GM18517 (cell line): ENCODE results near the gene CR2.
"Not testable (repeated sequence)": the region's sequence is repeated elsewhere in the genome, so short reads cannot be mapped to it uniquely, and the experiment has no call there.

Experiments
- ATAC-seq: cut with Tn5 transposase; IDR thresholded peaks from one replicate; pipeline ENCODE4 v1.9.1; 2021; ENCODE audit warnings: mild to moderate bottlenecking, moderate library complexity; ENCODE audit not compliant: unreplicated experiment

Gene CR2

DNA sequence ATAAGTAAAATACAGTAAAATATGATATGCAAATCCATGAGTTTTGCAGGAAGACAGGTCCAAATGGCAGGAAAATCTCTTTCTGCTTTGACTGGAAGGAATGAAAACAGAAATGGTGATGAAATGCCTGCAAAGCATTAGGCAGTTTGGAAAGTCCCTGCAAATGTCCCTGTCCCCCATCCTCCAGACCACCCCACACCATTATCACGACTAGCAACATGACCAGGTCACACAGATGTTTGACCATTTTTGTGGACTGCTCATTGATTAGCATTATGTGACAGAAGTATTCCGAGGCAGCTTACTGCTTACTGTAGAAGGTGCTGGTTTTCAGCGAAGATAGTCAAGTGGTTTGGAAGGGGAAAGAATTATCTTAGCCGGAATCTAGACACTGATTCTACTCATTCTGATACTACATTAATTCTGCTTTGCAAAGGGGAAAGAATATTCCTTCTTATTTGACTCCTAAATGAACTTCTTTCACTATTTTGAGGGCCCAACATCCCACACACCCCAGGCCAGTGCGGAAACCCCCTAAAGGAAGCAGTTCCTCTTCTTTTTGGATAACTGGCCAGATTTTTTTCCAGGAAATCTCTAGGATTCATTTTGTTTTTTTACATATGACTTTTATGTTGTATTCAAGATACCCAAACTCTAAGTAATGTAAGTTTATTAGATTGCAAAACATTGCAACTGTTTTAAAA, 9.5 kb upstream of the CR2 start:
- ATAC-seq, result no peak

DNA sequence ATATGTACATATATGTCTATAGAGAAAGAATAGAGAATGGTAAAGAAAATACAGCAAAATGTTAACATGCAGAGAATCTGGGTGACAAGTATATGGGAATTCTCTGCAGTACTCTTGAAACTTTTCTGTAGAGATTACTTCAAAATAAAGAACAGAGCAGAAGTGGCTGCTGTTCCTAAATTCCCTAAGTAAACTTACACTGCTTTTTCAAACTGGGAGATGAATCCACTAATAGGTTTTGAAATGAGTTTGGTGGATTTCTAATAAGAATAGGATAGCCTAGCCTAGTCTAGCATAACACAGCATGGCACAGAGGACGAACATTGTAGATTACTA, 450 bp upstream of the CR2 start:
- ATAC-seq, result no peak

DNA sequence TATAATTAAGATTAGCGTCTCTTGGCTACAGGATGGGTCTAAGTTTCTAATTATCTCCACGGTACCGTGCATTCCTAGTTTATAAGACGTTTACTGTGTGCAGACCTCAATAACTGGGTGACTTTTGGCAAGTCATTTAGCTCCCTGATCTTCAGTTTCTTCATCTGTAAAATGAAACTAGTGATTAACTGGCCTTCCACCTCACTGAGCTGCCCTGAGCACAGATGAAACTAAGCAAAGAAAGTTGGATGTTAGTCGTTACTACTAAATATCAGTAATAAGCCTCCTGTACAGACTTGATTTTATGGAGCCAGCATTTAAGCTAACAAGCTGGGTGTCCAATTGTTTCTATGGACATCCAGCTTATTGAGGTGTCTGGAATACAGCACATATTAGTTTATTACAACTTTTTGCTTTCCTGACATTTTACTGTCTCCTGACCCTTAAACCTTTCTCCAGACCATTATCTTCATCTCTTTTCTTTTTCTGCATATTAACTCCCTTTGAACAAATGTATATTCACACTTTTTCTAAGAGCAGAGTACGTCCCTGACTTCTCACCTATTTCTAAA, 1.1 kb downstream of the CR2 start:
- no peak for ATAC-seq

DNA sequence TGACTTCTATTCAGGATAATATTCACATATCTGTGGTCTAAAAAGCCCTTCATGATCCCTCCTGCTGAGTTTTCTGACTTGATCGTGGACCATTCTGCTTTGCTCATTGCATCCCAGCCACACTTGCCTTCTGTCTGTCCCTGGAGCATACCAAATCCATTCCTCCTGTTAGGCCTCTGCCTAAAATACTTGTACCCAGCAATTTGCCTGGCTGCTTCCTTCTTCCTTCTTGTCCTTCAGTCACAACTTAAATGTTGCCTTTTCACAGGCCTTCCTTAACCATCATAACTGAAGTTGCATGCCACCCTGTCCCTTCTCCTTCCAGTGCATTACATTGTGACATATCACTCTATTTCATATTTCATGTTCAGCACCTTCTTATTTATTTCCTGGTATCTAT, 4.3 kb downstream of the CR2 start:
- ATAC-seq, result no peak

DNA sequence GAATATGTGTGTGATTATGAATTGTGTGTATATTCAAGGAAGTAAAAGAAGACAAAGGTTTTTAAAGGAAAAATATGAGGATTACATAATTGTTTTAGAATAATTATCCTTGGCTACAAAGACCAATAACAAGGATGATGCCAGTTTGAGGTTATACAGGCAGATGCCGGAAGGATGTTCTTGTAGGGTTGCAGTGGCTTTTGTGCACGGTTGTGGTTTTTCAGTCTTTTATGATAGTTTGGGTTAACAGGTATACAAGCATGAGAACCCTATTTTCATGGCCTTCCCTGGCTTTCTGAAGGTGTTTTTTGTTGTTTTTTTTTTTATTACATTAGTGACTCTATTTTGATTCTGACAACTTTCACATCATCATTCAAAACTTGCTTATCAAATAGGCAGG, 4.9 kb downstream of the CR2 start:
- ATAC-seq, result no peak

DNA sequence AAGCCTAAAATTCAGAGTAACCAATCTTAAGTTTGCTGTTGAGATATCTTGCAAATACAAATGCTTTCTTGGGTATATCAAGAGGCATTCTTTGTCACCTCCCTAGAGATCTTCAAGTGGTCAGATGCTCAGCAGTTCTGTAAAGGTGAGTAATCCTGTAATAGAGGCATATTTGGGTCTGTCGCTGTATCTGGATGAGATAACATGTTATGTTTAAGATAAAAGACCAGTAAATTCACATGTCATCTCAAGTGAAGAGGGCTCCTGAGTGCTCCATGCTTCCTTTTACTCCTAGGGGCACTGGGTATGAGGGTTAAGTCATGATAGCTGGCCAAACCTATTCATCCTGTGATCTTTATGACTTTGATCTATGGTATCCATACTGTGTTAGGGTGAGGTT, 7.5 kb downstream of the CR2 start:
- ATAC-seq, result no peak

DNA sequence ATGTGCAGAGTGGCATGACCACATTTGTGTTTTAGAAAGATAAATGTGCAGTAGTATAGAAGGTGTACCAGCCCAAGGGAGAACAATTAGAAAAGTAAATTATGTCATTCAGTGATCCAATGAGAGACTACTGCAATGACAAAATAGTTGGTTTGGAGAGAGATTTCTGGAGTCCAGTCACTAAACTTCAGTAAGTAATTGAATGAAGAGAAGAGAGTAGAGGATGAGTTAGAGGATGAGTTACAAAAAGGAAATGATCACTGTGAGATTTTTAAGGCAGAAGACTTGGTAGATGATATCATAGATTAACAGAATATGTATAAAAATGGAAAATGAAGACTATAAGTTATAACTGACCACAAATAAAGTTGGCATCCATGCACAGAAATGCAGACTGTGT, 8.4 kb downstream of the CR2 start:
- no peak for ATAC-seq

DNA sequence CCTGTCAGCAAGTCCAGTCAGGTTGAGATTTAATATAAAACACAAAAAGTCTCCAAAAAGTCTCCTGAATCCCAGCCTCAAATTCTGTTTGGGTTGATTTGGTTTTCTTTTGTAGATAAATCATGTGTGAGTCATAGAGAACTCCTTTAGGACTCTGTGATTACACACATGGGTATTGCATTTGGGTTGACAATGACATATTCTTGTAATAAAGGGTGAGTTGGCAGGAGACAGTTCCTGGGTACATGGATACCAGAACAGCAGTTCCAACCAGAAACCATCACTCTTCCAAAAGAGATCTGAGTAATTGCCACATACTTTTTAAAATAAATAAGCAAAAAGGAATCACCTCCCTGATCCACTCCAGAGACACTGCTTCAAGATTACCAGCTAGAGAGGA, 8.9 kb downstream of the CR2 start:
- no peak for ATAC-seq

DNA sequence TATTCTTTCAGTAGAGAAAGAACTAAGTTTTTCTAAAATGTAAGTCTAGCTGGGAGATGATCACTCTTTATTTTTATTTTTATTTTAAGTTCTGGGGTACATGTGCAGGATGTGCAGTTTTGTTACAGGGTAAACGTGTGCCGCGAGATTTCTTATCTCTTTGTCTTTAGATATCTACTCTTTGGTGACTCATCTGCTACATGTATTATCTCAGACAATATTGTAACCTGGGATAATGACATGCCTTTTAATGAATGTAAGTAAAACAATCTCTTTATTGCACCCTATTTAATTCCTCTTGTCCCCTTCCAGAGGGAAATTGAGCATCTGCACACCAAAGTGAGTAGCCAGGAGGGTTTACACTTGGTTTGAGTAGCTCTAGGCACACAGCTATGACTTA, 9.4 kb downstream of the CR2 start:
- ATAC-seq, result no peak

DNA sequence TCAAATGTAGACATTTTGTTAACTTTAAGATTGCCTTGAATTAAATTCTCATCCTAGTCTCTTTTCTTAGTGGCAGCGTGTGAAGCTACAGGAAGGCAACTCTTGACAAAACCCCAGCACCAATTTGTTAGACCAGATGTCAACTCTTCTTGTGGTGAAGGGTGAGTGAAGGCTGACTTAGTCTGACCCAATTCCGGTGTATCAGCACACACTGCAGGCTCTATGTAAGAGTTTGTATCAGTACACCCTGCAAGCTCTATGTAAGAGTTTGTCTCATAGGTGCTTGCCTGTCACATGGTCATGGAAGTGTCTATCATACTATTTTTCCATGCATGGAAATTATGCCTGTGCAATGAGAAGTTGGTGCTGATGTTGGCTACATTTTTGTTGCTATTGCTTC, 16.8 kb downstream of the CR2 start:
- no peak for ATAC-seq

DNA sequence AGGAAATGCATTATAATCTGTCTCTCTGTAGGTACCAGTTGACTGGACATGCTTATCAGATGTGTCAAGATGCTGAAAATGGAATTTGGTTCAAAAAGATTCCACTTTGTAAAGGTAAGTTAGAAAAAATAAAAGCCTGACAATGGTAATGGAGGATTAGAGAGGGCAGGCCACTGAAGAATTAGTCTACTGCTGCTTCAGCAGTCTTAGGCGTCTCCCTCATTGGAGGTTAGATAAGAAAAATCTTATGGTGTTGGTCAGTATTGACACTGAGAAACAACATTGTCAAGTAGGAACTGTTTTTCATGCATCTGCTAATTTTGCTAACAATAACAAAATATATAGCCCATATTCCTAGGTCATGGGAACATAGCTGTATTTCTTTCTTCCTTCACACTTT, 20.1 kb downstream of the CR2 start:
- no peak for ATAC-seq

DNA sequence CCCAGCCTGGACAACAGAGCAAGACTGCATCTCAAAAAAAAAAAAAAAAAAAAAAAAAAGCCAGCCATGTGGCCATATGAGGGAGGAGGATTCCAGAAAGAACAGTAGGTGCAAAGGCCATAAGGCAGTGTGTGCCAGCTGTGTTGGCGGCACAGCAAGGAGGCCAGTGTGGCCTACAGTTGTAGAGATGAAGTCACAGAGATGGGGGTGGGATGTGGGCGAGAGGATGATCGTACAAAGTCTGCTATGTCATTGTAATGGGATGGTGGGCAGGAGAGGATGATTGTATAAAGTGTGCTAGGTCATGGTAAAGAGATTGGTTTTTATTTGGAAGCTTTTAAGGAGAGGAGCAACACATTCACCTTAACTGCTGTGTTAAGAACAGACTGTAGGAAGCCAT, 32.1 kb downstream of the CR2 start:
- ATAC-seq, result no peak

DNA sequence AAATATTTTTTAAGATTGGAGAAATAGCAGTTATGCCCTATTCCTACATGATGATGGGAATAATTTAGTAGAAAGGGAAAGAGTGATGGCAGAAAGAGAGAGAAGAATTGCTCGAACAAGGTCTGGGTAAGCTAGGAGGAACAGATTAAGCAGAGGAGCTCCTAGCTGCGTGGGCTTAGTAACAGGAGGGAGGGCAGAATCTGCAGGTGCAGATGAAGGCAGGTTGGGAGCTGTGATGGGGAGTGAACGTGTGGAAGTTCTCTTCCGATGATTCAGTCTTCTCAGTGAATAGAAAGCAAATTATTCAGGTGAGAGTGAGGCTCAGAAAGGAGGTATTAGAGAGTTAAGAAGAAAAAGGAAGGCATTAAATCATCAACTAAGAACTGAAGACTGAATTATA, 33.5 kb downstream of the CR2 start:
- no peak for ATAC-seq

DNA sequence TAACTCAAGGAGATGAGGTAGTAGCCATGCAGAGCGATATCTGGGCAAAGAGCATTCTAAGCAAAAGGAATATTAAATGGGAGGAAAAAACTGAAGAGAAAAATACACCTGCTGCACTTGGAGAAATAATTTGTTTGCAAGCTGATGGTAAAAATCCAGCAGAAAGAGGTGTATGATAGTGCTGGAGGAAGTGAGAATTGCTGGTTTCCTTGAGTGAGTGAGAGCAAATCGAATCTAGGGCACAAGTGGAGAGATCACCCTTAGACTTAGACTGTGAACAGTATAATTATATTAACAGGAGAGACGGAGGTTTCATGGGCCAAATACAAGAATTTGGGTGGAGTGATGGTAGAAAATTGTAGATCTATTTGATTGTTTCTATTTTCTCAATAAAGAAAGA, 39.1 kb downstream of the CR2 start:
- no peak for ATAC-seq

DNA sequence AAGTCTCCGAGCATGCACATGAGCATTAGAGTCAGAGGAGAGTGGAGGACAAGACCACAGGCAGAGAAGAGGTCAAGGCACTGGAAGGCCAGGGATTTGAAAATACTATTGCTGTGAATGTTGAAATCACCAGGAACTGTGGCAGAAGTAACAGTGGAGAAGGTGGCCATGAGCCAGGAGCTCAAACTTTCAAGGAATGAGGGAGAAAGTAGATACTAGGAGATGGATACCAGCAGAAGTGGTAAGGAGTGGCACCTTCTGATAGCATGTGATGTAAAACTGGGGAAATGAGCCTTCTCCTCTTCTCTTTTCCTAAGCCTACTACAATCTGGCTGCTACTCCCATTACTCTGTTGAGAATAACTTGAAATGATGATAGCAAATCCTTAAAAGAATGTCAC, 40.0 kb downstream of the CR2 start:
- no peak for ATAC-seq

DNA sequence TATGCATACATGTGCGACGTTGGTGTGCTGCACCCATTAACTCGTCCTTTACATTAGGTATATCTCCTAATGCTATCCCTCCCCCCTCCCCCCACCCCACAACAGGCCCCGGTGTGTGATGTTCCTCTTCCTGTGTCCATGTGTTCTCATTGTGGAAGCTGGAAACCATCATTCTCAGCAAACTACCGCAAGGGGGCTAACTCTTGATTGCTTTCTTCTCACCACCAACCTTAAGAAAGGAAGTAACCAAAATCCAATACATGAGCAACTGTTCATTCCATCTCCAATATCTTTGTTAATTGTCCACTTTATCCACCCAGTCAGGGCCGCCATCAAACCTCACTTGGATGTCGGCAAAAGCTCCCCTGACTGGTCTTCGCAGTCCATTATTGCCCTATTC, 41.2 kb downstream of the CR2 start:
- ATAC-seq, result not testable (repeated sequence)

DNA sequence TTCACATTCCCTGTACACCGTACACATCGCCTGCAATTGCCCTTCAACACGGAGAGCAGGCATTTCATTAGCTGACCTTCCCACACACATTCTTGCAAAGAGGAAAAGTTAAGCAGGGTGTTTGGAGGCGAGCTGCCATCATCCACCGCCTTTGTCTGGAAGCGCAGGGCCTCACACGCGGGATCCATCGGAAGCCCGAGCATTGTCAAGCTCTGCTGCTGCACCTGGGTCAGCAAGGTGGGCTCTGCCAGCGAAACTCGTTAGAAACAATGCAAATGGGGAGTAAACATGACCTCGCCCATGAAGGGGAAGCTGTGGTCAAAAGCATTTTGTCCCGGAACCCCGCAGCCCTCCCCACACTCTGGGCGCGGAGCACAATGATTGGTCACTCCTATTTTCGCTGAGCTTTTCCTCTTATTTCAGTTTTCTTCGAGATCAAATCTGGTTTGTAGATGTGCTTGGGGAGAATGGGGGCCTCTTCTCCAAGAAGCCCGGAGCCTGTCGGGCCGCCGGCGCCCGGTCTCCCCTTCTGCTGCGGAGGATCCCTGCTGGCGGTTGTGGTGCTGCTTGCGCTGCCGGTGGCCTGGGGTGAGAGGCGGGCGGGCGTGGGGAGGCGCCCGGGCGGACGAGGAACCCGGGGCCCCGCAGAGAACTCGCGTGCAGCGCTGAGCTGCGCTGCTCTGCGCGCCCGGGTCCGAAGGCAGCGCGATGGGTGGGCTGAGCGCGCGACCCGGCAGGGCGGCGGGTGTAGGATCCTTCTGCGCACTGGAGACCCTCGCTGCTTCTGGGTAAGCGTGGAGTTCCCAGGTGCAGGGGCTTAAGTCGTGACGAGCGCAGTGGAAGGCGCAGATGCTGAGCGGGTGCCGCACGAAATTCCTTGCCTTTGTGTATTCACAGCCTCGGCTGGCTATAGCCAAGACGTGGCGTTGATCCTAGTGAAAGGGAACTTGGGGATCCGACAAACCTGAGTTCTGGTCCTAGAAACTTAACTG, 42.0 kb downstream of the CR2 start, which contains the start of gene CR1:
Gene CR1, plus strand, starts transcription at position 357 of the 992 bp plus-strand sequence. Its CDS starts 111 bp downstream, at position 468.
- no peak for ATAC-seq

DNA sequence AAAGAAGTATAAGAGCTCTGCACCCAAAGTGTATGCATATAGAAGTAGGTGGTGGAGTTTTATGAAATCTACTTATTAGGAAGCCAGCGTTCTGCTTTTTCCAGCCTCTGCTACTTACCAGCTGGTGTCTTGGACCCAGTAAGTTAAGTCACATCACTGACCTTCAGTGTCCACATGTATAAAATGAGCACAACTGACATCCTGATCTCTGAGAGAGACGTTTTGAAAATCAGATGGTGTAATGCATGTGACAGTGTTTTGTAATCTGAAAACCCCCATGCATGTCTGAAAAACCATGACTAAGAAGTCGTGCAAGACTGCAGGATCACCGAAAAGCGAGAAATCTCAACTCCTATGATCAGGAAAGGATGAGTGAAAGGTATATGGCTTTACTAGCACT, 43.8 kb downstream of the CR2 start:
- no peak for ATAC-seq

DNA sequence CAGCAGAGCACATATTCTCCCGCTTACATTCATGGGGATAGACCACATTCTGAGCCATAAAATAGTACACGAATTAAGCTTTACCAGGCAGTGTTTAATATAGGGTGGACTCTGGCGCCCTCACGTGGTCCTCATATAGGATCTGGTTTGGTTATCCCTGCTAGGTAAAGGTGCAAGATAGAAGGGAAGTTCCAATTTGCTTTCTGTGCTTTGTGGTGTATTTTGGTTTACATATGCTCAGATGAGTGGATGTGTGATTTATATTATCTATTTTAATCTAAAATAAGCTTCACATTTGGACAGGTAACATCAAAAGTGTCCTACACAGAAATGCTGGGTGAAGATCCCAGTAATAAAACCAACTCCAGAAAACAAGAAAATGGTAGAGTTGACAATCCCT, 45.4 kb downstream of the CR2 start:
- peak; percentile 47 for ATAC-seq

DNA sequence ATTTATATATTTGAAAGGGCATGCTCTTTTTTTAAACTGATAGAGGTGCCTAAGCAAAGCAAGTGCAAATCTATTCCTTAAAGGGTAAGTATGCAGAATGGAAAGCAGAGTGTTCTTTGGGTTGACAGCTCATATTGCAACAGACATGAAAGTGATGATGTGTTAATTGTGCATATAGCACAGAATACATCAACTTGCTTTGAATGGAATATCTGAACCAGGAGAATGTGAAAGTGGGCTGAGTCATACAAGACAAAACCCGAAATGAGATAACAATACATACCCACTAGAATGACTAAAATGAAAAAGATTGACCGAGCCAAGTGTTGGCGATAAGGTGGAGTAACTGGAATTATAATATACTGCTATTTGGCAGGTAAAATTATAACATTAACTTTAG, 46.2 kb downstream of the CR2 start:
- no peak for ATAC-seq

DNA sequence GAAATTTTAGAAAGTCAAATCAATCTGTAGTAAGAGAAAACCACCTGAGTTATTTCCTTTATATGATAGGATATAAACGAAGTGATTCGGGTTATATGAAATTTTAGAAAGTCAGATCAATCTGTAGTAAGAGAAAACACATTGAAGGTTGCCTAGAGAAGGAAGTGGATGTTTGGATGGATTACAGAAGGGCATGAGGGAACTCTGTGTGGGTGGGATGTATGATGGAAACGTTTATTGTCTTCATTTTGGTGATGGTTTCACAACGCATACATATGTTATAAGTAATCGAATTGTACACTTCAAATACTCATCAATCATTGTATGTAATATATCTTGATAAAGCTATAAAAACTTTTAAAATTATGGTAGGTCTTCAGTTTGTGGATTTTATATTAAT, 46.9 kb downstream of the CR2 start:
- no peak for ATAC-seq

DNA sequence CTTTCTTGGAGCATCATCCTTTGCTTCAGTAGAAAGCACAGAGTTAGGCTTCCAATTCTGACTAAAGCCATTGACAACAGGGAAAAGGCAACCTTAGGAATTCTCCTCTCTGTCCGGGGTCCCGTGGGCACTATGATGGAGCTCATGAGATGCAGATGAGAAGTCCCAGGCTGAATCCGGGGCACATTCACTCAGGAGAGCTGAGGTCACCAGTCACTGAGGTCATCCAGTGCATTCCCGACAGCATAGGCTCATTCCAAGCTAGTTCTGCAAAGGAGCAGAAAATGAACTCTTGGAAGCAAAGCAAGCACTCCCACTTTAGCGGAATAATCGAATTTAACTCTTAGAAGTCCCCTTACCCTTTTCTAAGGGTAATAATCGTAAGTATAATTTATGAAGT, 48.6 kb downstream of the CR2 start:
- ATAC-seq, result no peak
